HEK293 (cell line): ENCODE measurements around the gene AKAIN1.

ENCODE experiments used
- CTCF ChIA-PET: fragments of 350-600 bp; formaldehyde crosslinking; extraction: SDS; loops from one replicate; lab custom pipeline; 2021; ENCODE audit warnings: antibody characterized with exemption; lab: Yijun Ruan, JAX
- POLR2A ChIA-PET: fragments of 300-600 bp; formaldehyde crosslinking; extraction: SDS; loops from one replicate; lab custom pipeline; 2020; ENCODE audit warnings: antibody characterized with exemption, inconsistent platforms; lab: Yijun Ruan, JAX
- H3K27ac ChIP-seq: fragments of 200-500 bp; sonication (Bioruptor generic); 2 replicates; pipeline ENCODE4 v1.5.1; 2014; ENCODE audit warnings: low read depth, low read length, control low read depth, inconsistent platforms; ENCODE audit errors: extremely low read depth
- H3K36me3 ChIP-seq, 2 experiments: fragments of 200-500 bp in 1 of 2; sonication (Bioruptor generic) in 1 of 2; 1 replicate in 1 of 2; 2 replicates in 1 of 2; pipeline ENCODE4 v1.5.1; 2014 to 2017; ENCODE audit warnings: inconsistent platforms in 2 of 2, low read length in 2 of 2; ENCODE audit not compliant: control insufficient read depth in 2 of 2, insufficient read depth in 1 of 2
- H3K4me1 ChIP-seq: fragments of 200-500 bp; sonication (Bioruptor generic); 2 replicates; pipeline ENCODE4 v1.5.1; 2014; ENCODE audit warnings: mild to moderate bottlenecking, low read length, inconsistent platforms; ENCODE audit not compliant: control insufficient read depth, insufficient read depth
- H3K4me3 ChIP-seq: 2 replicates; pipeline ENCODE4 v1.5.1; 2011; ENCODE audit warnings: low read depth, mild to moderate bottlenecking, control low read depth, low read length, moderate library complexity
- H3K9me3 ChIP-seq: fragments of 200-500 bp; sonication (Bioruptor generic); 2 replicates; pipeline ENCODE4 v1.5.1; 2014; ENCODE audit warnings: low read depth, low read length, inconsistent platforms; ENCODE audit not compliant: control insufficient read depth, insufficient read depth
- AEBP2 ChIP-seq: fragments of 450-650 bp; formaldehyde crosslinking; IDR thresholded peaks from 2 replicates; pipeline ENCODE4 v1.5.1; 2016; ENCODE audit warnings: missing biosample characterization, missing genetic modification characterization, borderline replicate concordance
- BCL11B ChIP-seq: fragments of 450-650 bp; formaldehyde crosslinking; IDR thresholded peaks from 2 replicates; pipeline ENCODE4 v1.5.1; 2016; ENCODE audit warnings: low read depth, missing biosample characterization, missing genetic modification characterization
- IKZF3 ChIP-seq: fragments of 450-650 bp; IDR thresholded peaks from 2 replicates; pipeline ENCODE4 v1.5.0; 2018; ENCODE audit warnings: missing biosample characterization, mild to moderate bottlenecking, missing genetic modification characterization, moderate library complexity
- PRDM10 ChIP-seq: fragments of 450-650 bp; formaldehyde crosslinking; IDR thresholded peaks from 2 replicates; pipeline ENCODE4 v1.5.1; 2016; ENCODE audit warnings: missing biosample characterization, missing genetic modification characterization
- PRDM2 ChIP-seq: fragments of 450-650 bp; formaldehyde crosslinking; IDR thresholded peaks from 2 replicates; pipeline ENCODE4 v1.5.1; 2016; ENCODE audit warnings: missing biosample characterization, missing genetic modification characterization, borderline replicate concordance
- SCRT2 ChIP-seq: fragments of 450-650 bp; formaldehyde crosslinking; IDR thresholded peaks from 2 replicates; pipeline ENCODE4 v1.5.1; 2016; ENCODE audit warnings: missing biosample characterization, missing genetic modification characterization
- SP3 ChIP-seq: fragments of 450-650 bp; formaldehyde crosslinking; IDR thresholded peaks from 2 replicates; pipeline ENCODE4 v1.5.1; 2016; ENCODE audit warnings: missing biosample characterization, missing genetic modification characterization
- TRIM28 ChIP-seq: IDR thresholded peaks from 2 replicates; pipeline ENCODE4 v1.6.1; 2011; ENCODE audit warnings: low read length, control low read depth, borderline replicate concordance
- ZFHX2 ChIP-seq: fragments of 450-650 bp; formaldehyde crosslinking; conservative IDR thresholded peaks from 2 replicates; pipeline ENCODE4 v1.5.1; 2016; ENCODE audit warnings: missing biosample characterization, missing genetic modification characterization
- ZIC2 ChIP-seq: fragments of 450-650 bp; formaldehyde crosslinking; IDR thresholded peaks from 2 replicates; pipeline ENCODE4 v1.5.1; 2016; ENCODE audit warnings: missing biosample characterization, missing genetic modification characterization
- ZNF174 ChIP-seq: fragments of 450-650 bp; formaldehyde crosslinking; IDR thresholded peaks from 2 replicates; pipeline ENCODE4 v1.5.0; 2017; ENCODE audit warnings: missing biosample characterization, mild to moderate bottlenecking, missing genetic modification characterization
- ZNF214 ChIP-seq: fragments of 450-650 bp; formaldehyde crosslinking; IDR thresholded peaks from 2 replicates; pipeline ENCODE4 v1.5.1; 2017; ENCODE audit warnings: missing biosample characterization, mild to moderate bottlenecking, missing genetic modification characterization, borderline replicate concordance
- ZNF221 ChIP-seq: fragments of 450-650 bp; formaldehyde crosslinking; IDR thresholded peaks from 2 replicates; pipeline ENCODE4 v1.5.1; 2017; ENCODE audit warnings: missing biosample characterization, missing genetic modification characterization, borderline replicate concordance
- ZNF302 ChIP-seq: fragments of 450-650 bp; formaldehyde crosslinking; IDR thresholded peaks from 2 replicates; pipeline ENCODE4 v1.5.1; 2016; ENCODE audit warnings: missing biosample characterization, missing genetic modification characterization, low read depth
- ZNF404 ChIP-seq: fragments of 450-650 bp; formaldehyde crosslinking; IDR thresholded peaks from 2 replicates; pipeline ENCODE4 v1.5.1; 2017; ENCODE audit warnings: missing biosample characterization, missing genetic modification characterization
- ZNF561 ChIP-seq: fragments of 450-650 bp; IDR thresholded peaks from 2 replicates; pipeline ENCODE4 v1.5.1; 2018; ENCODE audit warnings: missing biosample characterization, missing genetic modification characterization, borderline replicate concordance
- ZNF571 ChIP-seq: fragments of 450-650 bp; formaldehyde crosslinking; IDR thresholded peaks from 2 replicates; pipeline ENCODE4 v1.5.0; 2017; ENCODE audit warnings: missing biosample characterization, missing genetic modification characterization
- ZNF610 ChIP-seq: fragments of 450-650 bp; formaldehyde crosslinking; IDR thresholded peaks from 2 replicates; pipeline ENCODE4 v1.5.1; 2016; ENCODE audit warnings: missing biosample characterization, missing genetic modification characterization, borderline replicate concordance
- ZNF677 ChIP-seq: fragments of 450-650 bp; IDR thresholded peaks from 2 replicates; pipeline ENCODE4 v1.5.0; 2018; ENCODE audit warnings: missing biosample characterization, mild to moderate bottlenecking, missing genetic modification characterization, moderate library complexity
- ZNF704 ChIP-seq: fragments of 450-650 bp; formaldehyde crosslinking; IDR thresholded peaks from 2 replicates; pipeline ENCODE4 v1.5.1; 2016; ENCODE audit warnings: missing biosample characterization, missing genetic modification characterization
- ZNF747 ChIP-seq: fragments of 450-650 bp; formaldehyde crosslinking; IDR thresholded peaks from 2 replicates; pipeline ENCODE4 v1.5.1; 2016; ENCODE audit warnings: missing biosample characterization, missing genetic modification characterization
- ZSCAN18 ChIP-seq: fragments of 450-650 bp; formaldehyde crosslinking; IDR thresholded peaks from 2 replicates; pipeline ENCODE4 v1.5.1; 2016; ENCODE audit warnings: missing biosample characterization, missing genetic modification characterization
- ZSCAN23 ChIP-seq: fragments of 450-650 bp; formaldehyde crosslinking; IDR thresholded peaks from 2 replicates; pipeline ENCODE4 v1.5.1; 2016; ENCODE audit warnings: missing biosample characterization, missing genetic modification characterization

AKAIN1 gene

GRCh38 chr18:5164903-5165302 lies 32.2 kb downstream of the AKAIN1 start:
- no peak overlapping the region for H3K4me3 ChIP-seq
- H3K36me3 ChIP-seq = no peaks in the 10 kb centered on the region
- POLR2A ChIA-PET = no interaction called here
- H3K9me3 ChIP-seq = no peaks in the 10 kb centered on the region
- TF ChIP-seq ZNF174 (tag by site-specific recombination) (no peak), ZNF221 (tag by site-specific recombination) (no peak), PRDM2 (tag by site-specific recombination) (no peak), ZNF302 (tag by site-specific recombination) (no peak), ZNF677 (tag by site-specific recombination) (no peak), ZFHX2 (tag by site-specific recombination) (no peak), BCL11B (tag by site-specific recombination) (no peak), TRIM28 (no peak), SCRT2 (no peak), ZNF704 (tag by site-specific recombination) (no peak), ZNF610 (tag by site-specific recombination) (no peak), ZIC2 (no peak)
- TF ChIP-seq, all 188 proteins: peak for 0
- Histone ChIP-seq H3K27ac (no peak overlapping the region), H3K4me1 (no peaks in the 10 kb centered on the region)
- CTCF ChIA-PET = interaction anchor here (0.6 kb wide), 1 partner anchor 142 kb away, joined by 3 read pairs; no protein-coding TSS in a partner anchor

GRCh38 chr18:5162111-5162510 lies 34.9 kb downstream of the AKAIN1 start:
- ChIA-PET CTCF (no interaction called here), POLR2A (no interaction called here)
- Histone ChIP-seq H3K9me3 (no peaks in the 10 kb centered on the region), H3K27ac (no peak overlapping the region), H3K36me3 (no peaks in the 10 kb centered on the region), H3K4me1 (no peaks in the 10 kb centered on the region), H3K4me3 (no peak overlapping the region)
- TF ChIP-seq ZSCAN23 (tag by site-specific recombination) (no peak), ZSCAN18 (no peak), ZNF561 (tag by site-specific recombination) (no peak), IKZF3 (tag by site-specific recombination) (no peak), ZNF747 (tag by site-specific recombination) (no peak), PRDM10 (tag by site-specific recombination) (no peak), ZNF214 (tag by site-specific recombination) (no peak), ZNF571 (tag by site-specific recombination) (no peak), AEBP2 (tag by site-specific recombination) (no peak), SP3 (no peak), ZNF404 (tag by site-specific recombination) (no peak)
